Measurements from ENCODE around the gene S100A3. TPM values are rescaled to one million over a fixed set of nuclear protein-coding genes. Genes with fewer than 3 reads are reported as not detected.

The S100A3 gene
- total RNA-seq, 2 donors from 2014 or later: 0.61 TPM; not detected in 1

DNA sequence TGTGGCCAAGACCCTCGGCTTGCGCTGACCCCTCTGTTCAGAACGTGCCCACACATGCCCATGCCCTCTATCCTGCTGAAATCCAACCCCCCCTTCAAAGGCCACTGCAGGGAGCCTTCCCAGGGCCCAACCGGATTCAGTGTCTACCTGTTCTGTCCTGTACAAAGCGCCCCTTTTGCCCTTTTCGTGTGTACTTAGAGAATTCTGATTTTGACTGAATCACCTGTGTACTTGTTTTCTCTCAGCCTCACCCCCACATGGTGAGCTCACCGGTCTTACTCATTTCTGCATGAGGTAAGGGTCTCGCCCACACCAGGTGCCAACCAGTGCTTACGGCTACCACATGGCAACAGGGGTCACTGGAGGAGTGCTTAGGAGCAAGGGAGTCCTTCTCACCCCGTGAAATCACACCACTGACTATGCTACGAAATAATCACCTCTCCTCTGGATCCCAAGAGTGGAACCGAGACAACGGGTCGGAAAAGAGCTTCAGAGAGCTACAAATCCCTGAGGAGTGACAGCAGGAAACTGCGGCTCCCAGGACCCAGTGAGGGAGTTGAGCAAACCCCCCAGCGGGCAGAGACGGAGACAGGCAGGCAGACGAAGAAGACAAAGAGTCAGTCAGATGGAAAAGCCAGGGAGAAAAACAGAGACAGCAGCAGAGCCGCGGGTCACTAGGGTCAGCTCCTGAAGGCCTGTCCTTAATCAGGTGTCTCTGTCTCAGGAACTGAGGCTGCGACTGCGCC is 18.7 kb upstream of the S100A3 start:
- DNase-seq: peak; percentile 39
- Histone ChIP-seq H3K27ac (peak overlapping the region; percentile 97), H3K36me3 (no peaks in the 10 kb centered on the region), H3K27me3 (no peaks in the 10 kb centered on the region), H3K4me1 (peaks cover 29% of the 10 kb centered on the region), H3K4me3 (no peak overlapping the region), H3K9ac (ENCODE audit: low read depth in 2 of 2, low read length in 2 of 2) (peak overlapping the region; percentile 19 to 86), H3K9me3 (no peaks in the 10 kb centered on the region)
- TF ChIP-seq, protein P1, sequence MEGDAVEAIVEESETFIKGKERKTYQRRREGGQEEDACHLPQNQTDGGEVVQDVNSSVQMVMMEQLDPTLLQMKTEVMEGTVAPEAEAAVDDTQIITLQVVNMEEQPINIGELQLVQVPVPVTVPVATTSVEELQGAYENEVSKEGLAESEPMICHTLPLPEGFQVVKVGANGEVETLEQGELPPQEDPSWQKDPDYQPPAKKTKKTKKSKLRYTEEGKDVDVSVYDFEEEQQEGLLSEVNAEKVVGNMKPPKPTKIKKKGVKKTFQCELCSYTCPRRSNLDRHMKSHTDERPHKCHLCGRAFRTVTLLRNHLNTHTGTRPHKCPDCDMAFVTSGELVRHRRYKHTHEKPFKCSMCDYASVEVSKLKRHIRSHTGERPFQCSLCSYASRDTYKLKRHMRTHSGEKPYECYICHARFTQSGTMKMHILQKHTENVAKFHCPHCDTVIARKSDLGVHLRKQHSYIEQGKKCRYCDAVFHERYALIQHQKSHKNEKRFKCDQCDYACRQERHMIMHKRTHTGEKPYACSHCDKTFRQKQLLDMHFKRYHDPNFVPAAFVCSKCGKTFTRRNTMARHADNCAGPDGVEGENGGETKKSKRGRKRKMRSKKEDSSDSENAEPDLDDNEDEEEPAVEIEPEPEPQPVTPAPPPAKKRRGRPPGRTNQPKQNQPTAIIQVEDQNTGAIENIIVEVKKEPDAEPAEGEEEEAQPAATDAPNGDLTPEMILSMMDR (IDR thresholded peaks at IDR 0.05): no peak
- intact Hi-C loops (cut with DNase I): loop anchor here (1.0 to 10.0 kb wide), 3 partner anchors 33 to 213 kb away; partner anchors contain the start of gene S100A9

DNA sequence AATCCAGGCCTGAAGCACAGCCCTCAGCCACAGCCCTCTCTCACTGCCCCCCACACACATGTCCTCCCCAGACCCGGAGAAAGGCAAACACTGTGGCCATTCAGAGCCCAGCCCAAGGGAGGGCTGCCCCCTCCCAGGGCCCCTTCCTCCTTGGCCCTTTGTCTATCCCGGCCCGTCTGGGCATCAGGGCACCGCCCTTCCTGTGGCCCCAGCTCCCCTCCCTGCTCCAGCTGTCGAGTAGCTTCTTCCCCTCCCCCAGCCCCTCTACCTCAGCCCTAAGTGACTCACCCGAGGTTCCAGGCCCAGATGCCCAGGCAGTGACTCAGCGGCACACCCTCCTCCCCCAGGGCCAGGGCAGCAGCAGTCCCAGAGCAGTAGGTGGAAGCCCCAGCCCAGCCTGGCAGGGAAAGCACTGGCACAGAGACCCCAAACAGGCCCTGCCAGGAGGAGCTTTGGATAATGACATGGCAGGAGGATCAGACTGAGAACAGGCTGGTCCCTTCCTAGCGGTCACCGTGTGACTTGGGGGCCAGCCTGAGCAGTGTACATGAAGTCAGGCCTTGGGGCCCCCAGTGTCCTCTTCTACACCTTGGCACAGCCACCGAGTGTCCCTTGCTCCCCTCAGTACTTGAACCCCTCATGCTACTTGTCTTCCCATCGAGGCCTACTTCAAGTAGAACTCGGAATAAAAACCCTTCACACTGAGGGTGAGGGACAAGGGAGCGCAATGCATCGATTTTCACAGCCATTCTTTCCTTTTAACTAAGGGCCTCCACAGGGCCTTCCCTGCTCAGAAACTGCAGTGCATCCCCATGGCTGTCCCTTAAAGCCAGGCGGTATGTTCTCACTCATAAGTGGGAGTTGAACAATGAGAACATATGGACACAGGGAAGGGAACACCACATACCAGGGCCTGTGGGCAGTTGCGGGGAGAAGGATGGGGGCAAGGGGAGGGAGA is 17.6 kb upstream of the S100A3 start:
- intact Hi-C loops (cut with DNase I): loop anchor here (10.0 kb wide), 1 partner anchor 212 kb away; the partner anchor contains the start of gene S100A9
- no peaks in the 10 kb centered on the region for H3K9me3 ChIP-seq
- TF ChIP-seq, protein P1 (IDR thresholded peaks at IDR 0.05): no peak
- peak; percentile 98 for DNase-seq
- no peaks in the 10 kb centered on the region for H3K27me3 ChIP-seq
- H3K4me3 ChIP-seq: no peak overlapping the region
- H3K36me3 ChIP-seq: no peaks in the 10 kb centered on the region
- peak overlapping the region; percentile 67 to 82 for H3K9ac ChIP-seq (ENCODE audit: low read depth in 2 of 2, low read length in 2 of 2)
- peaks cover 29% of the 10 kb centered on the region for H3K4me1 ChIP-seq
- peak overlapping the region; percentile 97 for H3K27ac ChIP-seq

DNA sequence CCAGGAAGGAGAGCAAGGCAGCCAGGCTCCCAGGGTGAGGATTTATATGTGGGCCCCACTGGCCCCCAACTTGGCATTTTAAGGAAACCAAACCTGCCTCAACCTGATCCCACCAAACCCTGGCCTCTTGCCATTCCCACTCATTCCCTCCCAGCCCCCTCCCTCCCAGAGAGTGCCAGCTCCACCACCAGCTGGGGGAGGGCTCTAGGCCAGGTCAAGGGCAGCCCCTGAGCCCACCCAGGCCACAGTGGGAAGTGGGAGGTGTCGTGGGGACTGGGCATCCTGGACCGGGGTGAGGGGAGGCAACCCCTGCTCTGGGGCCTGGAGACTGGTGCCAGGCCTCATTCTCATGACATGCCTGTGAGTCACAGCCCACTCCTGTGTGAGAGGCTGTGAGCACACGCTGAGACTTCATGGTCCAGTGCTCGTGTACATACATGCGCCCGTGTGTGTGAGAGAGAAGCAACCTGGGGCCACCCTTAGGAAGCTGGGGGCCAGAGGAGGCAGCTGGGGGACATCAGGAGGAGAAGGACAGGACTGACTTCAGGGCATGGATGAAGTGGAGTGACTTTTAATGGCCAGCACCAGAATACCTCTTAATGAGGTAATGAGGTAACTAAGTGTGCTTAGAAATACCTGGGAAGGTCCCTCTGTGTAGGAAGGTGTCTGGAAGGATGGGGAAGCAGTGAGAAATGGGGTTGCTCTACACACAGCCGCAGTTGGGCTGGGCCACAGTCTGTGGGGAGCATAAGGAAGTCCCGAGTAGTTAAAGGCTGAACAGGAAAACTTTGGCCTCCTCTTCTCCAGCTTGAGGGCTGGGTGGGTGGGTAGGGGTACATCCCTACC is 16.7 kb upstream of the S100A3 start, which contains the start of gene S100A2:
Gene S100A2 (minus strand): TSS at position 316 of the 846 bp plus-strand sequence. CDS start 1,967 bp downstream, outside the sequence.
- Histone ChIP-seq H3K9ac (ENCODE audit: low read depth in 2 of 2, low read length in 2 of 2) (peak within 1 kb of the TSS; percentile 67 to 82), H3K9me3 (no peaks in the 10 kb centered on the region), H3K36me3 (no peaks in the 10 kb centered on the region), H3K4me3 (no peak within 1 kb of the TSS), H3K4me1 (peaks cover 29% of the 10 kb centered on the region), H3K27me3 (no peaks in the 10 kb centered on the region), H3K27ac (peak within 1 kb of the TSS; percentile 97)
- intact Hi-C loops (cut with DNase I): loop anchor here (10.0 kb wide), 1 partner anchor 211 kb away; the partner anchor contains the start of gene S100A9
- TF ChIP-seq, protein P1 (IDR thresholded peaks at IDR 0.05): no peak
- peak; percentile 61 for DNase-seq

DNA sequence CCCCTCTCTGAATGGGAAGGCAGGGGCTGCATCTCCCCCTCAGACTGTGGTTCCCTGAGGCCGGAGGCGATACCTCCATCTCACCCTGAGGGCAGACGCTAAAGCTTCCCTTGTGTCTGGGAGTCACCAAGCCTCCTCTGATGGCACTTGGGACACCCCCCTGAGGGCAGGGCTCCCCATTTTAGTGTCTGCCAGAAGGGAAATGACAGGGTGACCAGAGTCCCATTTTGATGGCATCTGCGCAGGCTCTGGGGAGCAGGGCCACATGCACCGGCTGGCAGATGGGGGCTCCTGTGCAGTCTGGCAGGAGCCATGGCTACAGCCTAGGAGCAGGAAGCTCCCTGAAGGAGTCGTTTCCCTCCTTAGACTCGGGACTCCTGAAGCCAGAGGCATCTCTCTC is 14.9 kb upstream of the S100A3 start:
- Histone ChIP-seq H3K4me1 (peaks cover 29% of the 10 kb centered on the region), H3K36me3 (no peaks in the 10 kb centered on the region), H3K9ac (ENCODE audit: low read depth in 2 of 2, low read length in 2 of 2) (peak overlapping the region in 1 of 2 donors; percentile 26), H3K9me3 (no peaks in the 10 kb centered on the region), H3K27me3 (no peaks in the 10 kb centered on the region), H3K4me3 (no peak overlapping the region), H3K27ac (no peak overlapping the region)
- intact Hi-C loops (cut with DNase I): loop anchor here (10.0 kb wide), 1 partner anchor 209 kb away; the partner anchor contains the start of gene S100A9
- TF ChIP-seq, protein P1 (IDR thresholded peaks at IDR 0.05): no peak
- DNase-seq: no peak

All from colonic mucosa (tissue), 4 donors.